Measurements from ENCODE around the gene KRTAP5-5. TPM values are rescaled to one million over a fixed set of nuclear protein-coding genes. Genes with fewer than 3 reads are reported as not detected.

The KRTAP5-5 gene
- polyA plus RNA-seq, 1 donor from 2014 or later: not detected

Other genes with a start within 250 kb of the KRTAP5-5 start
- 47.5 and 58.2 TPM in 2 replicates for gene BRSK2, start 239.8 kb upstream of the KRTAP5-5 start, polyA plus RNA-seq
- 33.2 and 56.8 TPM in 2 replicates for gene MOB2, start 143.0 kb upstream of the KRTAP5-5 start, polyA plus RNA-seq
- 3.5 and 7.1 TPM in 2 replicates for gene DUSP8, start 57.5 kb upstream of the KRTAP5-5 start, polyA plus RNA-seq
- gene KRTAP5-1, start 44.5 kb upstream of the KRTAP5-5 start, polyA plus RNA-seq: not detected in 2 replicates
- gene KRTAP5-2, start 31.5 kb upstream of the KRTAP5-5 start, polyA plus RNA-seq: not detected in 2 replicates
- not detected in 2 replicates for gene KRTAP5-3, start 21.3 kb upstream of the KRTAP5-5 start, polyA plus RNA-seq
- not detected in 2 replicates for gene KRTAP5-4, start 7.6 kb upstream of the KRTAP5-5 start, polyA plus RNA-seq
- not detected in 2 replicates for gene KRTAP5-6, start 67.4 kb downstream of the KRTAP5-5 start, polyA plus RNA-seq
- 0.50 and 1.1 TPM in 2 replicates for gene IFITM10, start 120.8 kb downstream of the KRTAP5-5 start, polyA plus RNA-seq
- gene CTSD, start 134.2 kb downstream of the KRTAP5-5 start, polyA plus RNA-seq: 30.5 and 40.5 TPM in 2 replicates
- gene SYT8, start 205.2 kb downstream of the KRTAP5-5 start, polyA plus RNA-seq: not detected in 2 replicates
- gene TNNI2, start 209.2 kb downstream of the KRTAP5-5 start, polyA plus RNA-seq: not detected in 2 replicates
- not detected in 2 replicates for gene LSP1, start 223.3 kb downstream of the KRTAP5-5 start, polyA plus RNA-seq